ENCODE data around the gene GTSE1. TPM values are rescaled to one million over a fixed set of nuclear protein-coding genes. Genes with fewer than 3 reads are reported as not detected.

Gene GTSE1
- polyA plus RNA-seq, 2 of the 4 experiments (the other 2 are of a cell fraction) = 11.5 to 25.7 TPM

DNA sequence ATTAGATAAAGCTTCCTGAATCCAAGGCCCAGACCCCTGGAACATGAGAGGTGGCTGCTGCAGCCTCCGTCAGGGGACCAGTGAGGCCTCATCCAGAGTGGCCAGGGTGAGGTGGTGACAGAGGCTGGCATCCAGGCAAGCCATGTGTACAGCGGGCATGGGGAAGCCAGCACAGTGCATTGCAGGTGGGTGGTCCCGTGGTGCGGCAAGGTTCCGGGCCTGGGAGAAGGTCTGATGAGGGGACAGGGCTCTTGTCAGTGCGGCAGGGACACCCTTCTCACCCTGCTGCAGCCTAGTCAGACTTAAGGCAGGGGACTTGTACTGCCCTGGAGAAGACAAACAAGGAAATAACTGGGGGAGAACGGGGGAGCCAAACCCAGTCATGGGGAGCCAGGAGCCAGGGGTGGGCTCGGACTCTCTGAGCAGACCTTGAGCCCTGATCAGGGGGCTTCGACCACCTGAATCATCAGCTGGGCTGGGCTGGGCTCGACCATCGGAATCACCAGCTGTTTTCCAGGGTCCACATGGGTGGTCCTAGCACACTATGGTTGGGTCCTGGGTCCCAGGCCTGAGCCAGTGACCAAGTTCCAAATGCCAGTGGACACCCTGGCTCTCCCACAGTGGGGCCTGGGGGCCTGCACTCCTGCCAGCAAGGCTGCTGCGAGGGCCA, 23.8 kb upstream of the GTSE1 start:
- ChIA-PET POLR2A (no interaction called here), CTCF (no interaction called here)
- Histone ChIP-seq H3K4me3 (no peak overlapping the region), H3K4me2 (no peak overlapping the region), H3K27ac (no peak overlapping the region), H3K4me1 (peaks cover 12% of the 10 kb centered on the region; the same call in 1 of the 3 replicates), H3K9me3 (no peaks in the 10 kb centered on the region)
- ATAC-seq (no peak), FAIRE-seq (no peak), DNase-seq (ENCODE audit: low read depth in 1 of 2, low spot score in 1 of 2) (no peak)
- 96% methylated on average over 7 of the region's 12 CpGs for WGBS (ENCODE audit: missing lambda C conversion rate)
- TF ChIP-seq CEBPB (IDR thresholded peaks at IDR 0.05) (no peak), CBX2 (IDR thresholded peaks at IDR 0.05; ENCODE audit: borderline replicate concordance, low read depth) (no peak), MYC (IDR thresholded peaks at IDR 0.05; ENCODE audit: borderline replicate concordance, low read length) (no peak), USF2 (IDR thresholded peaks at IDR 0.05) (no peak), EHF (CRISPR knock-in tag; IDR thresholded peaks at IDR 0.05) (no peak), CHD4 (IDR thresholded peaks at IDR 0.05; ENCODE audit: borderline replicate concordance) (no peak), KDM1A (IDR thresholded peaks at IDR 0.05; ENCODE audit: low read depth) (no peak), ATOH8 (CRISPR knock-in tag; IDR thresholded peaks at IDR 0.05; ENCODE audit: low read depth) (no peak), FOSB (CRISPR knock-in tag; IDR thresholded peaks at IDR 0.05) (no peak), NPAS2 (CRISPR knock-in tag; IDR thresholded peaks at IDR 0.05; ENCODE audit: borderline replicate concordance) (no peak), CTCF (IDR thresholded peaks at IDR 0.05) (no peak), RCOR1 (IDR thresholded peaks at IDR 0.05; ENCODE audit: low read depth, low read length) (no peak), TFCP2L1 (CRISPR knock-in tag; IDR thresholded peaks at IDR 0.05) (no peak), CHD2 (IDR thresholded peaks at IDR 0.05; ENCODE audit: low read length, partially characterized antibody) (no peak)
- TF ChIP-seq, protein P1, sequence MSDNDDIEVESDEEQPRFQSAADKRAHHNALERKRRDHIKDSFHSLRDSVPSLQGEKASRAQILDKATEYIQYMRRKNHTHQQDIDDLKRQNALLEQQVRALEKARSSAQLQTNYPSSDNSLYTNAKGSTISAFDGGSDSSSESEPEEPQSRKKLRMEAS (IDR thresholded peaks at IDR 0.05) = no peak

GRCh38 chr22:46273432-46274148, 23.1 kb upstream of the GTSE1 start:
- no peak overlapping the region for H3K4me3 ChIP-seq
- TF ChIP-seq, protein P2, sequence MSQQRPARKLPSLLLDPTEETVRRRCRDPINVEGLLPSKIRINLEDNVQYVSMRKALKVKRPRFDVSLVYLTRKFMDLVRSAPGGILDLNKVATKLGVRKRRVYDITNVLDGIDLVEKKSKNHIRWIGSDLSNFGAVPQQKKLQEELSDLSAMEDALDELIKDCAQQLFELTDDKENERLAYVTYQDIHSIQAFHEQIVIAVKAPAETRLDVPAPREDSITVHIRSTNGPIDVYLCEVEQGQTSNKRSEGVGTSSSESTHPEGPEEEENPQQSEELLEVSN (IDR thresholded peaks at IDR 0.05; ENCODE audit: borderline replicate concordance, low read depth) = no peak
- no peak for TF ChIP-seq CHD4 (IDR thresholded peaks at IDR 0.05; ENCODE audit: borderline replicate concordance)
- ChIA-PET CTCF (interaction anchor here (0.6 kb wide), 1 partner anchor 10 kb away, joined by 3 read pairs; no protein-coding TSS in a partner anchor), POLR2A (no interaction called here)
- no peaks in the 10 kb centered on the region for H3K9me3 ChIP-seq
- no peak overlapping the region for H3K27ac ChIP-seq
- DNase-seq (ENCODE audit: low read depth in 1 of 2, low spot score in 1 of 2) = no peak
- peaks cover 9% of the 10 kb centered on the region; the same call in 1 of the 3 replicates for H3K4me1 ChIP-seq
- 96% methylated on average over 8 of the region's 12 CpGs for WGBS (ENCODE audit: missing lambda C conversion rate)
- no peak overlapping the region for H3K4me2 ChIP-seq
- no peak; a peak in 1 of 6 replicates for ATAC-seq
- no peak for FAIRE-seq

DNA sequence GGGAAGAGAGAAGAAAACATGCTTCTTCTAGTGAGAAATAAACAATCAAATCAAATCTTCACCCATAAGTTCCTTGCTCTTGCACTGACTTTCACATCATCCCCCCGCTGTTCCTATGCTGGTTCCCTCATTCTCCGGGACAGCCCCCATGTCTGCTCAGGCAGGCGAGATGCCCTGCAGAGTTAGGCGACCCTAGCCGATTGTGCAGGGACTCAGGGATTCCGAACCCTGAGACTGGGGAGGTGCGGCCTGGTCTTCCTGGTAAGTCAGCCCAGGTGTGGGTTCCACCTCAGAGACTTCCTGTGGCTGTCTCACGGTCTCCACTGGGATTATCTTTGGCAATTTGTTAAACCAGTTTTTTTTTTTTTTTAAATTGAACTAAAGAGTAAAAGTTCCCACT, 22.3 kb upstream of the GTSE1 start:
- TF ChIP-seq, protein P3, sequence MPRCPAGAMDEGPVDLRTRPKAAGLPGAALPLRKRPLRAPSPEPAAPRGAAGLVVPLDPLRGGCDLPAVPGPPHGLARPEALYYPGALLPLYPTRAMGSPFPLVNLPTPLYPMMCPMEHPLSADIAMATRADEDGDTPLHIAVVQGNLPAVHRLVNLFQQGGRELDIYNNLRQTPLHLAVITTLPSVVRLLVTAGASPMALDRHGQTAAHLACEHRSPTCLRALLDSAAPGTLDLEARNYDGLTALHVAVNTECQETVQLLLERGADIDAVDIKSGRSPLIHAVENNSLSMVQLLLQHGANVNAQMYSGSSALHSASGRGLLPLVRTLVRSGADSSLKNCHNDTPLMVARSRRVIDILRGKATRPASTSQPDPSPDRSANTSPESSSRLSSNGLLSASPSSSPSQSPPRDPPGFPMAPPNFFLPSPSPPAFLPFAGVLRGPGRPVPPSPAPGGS (IDR thresholded peaks at IDR 0.05) = no peak
- no peak for TF ChIP-seq MAFK (IDR thresholded peaks at IDR 0.05; ENCODE audit: partially characterized antibody)
- TF ChIP-seq NR3C1 (IDR thresholded peaks at IDR 0.05) = no peak
- TF ChIP-seq CBX2 (IDR thresholded peaks at IDR 0.05; ENCODE audit: borderline replicate concordance, low read depth) = no peak
- TF ChIP-seq EP300 (IDR thresholded peaks at IDR 0.05) = no peak
- TF ChIP-seq, protein P2 (IDR thresholded peaks at IDR 0.05; ENCODE audit: borderline replicate concordance, low read depth) = no peak
- TF ChIP-seq CHD2 (IDR thresholded peaks at IDR 0.05; ENCODE audit: low read length, partially characterized antibody) = no peak
- TF ChIP-seq SMC3 (IDR thresholded peaks at IDR 0.05) = no peak
- no peak for TF ChIP-seq EHF (CRISPR knock-in tag; IDR thresholded peaks at IDR 0.05)
- no peak for TF ChIP-seq BHLHE40 (IDR thresholded peaks at IDR 0.05; ENCODE audit: low read depth, low read length)
- no peak for TF ChIP-seq CHD4 (IDR thresholded peaks at IDR 0.05; ENCODE audit: borderline replicate concordance)
- TF ChIP-seq RAD21 (conservative IDR thresholded peaks at IDR 0.05 in 1 of 2, IDR thresholded peaks at IDR 0.05 in 1 of 2) = no peak
- no peak for TF ChIP-seq RARB (CRISPR knock-in tag; IDR thresholded peaks at IDR 0.05)
- no peak for TF ChIP-seq HEYL (CRISPR knock-in tag; IDR thresholded peaks at IDR 0.05)
- TF ChIP-seq KDM5A (IDR thresholded peaks at IDR 0.05) = no peak
- no peak overlapping the region for H3K4me3 ChIP-seq

More for the DNA sequence above, 22.3 kb upstream of the GTSE1 start:
- WGBS (ENCODE audit: missing lambda C conversion rate) = 91% methylated on average over 8 of the region's 8 CpGs
- ChIA-PET CTCF (no interaction called here), POLR2A (no interaction called here)
- Histone ChIP-seq H3K27ac (no peak overlapping the region), H3K9me3 (no peaks in the 10 kb centered on the region), H3K4me1 (peaks cover under 1% of the 10 kb centered on the region; the same call in 1 of the 3 replicates), H3K4me2 (no peak overlapping the region)
- no peak for DNase-seq (ENCODE audit: low read depth in 1 of 2, low spot score in 1 of 2)
- no peak for FAIRE-seq
- ATAC-seq = no peak
